Muscle layer of duodenum (tissue), 2 donors: ENCODE measurements around the gene AFAP1.
"Not testable (repeated sequence)": the region's sequence is repeated elsewhere in the genome, so short reads cannot be mapped to it uniquely, and the experiment has no call there.

Source experiments
- H3K27ac ChIP-seq: one replicate; pipeline ENCODE4 v1.7.0; 2013; ENCODE audit warnings: mild to moderate bottlenecking, low read length
- H3K27me3 ChIP-seq: one replicate; pipeline ENCODE4 v1.7.0; 2013; ENCODE audit warnings: low read depth, mild to moderate bottlenecking, control low read depth, low read length
- H3K36me3 ChIP-seq, 2 donors: one replicate each; pipeline ENCODE4 v1.7.0; 2013; ENCODE audit warnings: low read length in 2 of 2, control low read depth in 1 of 2, mild to moderate bottlenecking in 1 of 2; ENCODE audit not compliant: insufficient read depth in 2 of 2, control insufficient read depth in 1 of 2
- H3K4me1 ChIP-seq, 2 donors: one replicate each; pipeline ENCODE4 v1.7.0; 2013; ENCODE audit warnings: low read length in 2 of 2, mild to moderate bottlenecking in 2 of 2, control low read depth in 1 of 2, moderate library complexity in 1 of 2; ENCODE audit not compliant: insufficient read depth in 2 of 2, control insufficient read depth in 1 of 2
- H3K4me3 ChIP-seq, 2 donors: one replicate each; pipeline ENCODE4 v1.7.0; 2013; ENCODE audit warnings: low read length in 2 of 2, low read depth in 1 of 2, mild to moderate bottlenecking in 1 of 2
- H3K9me3 ChIP-seq, 2 donors: one replicate each; pipeline ENCODE4 v1.7.0; 2013; ENCODE audit warnings: low read length in 2 of 2, control low read depth in 1 of 2, mild to moderate bottlenecking in 1 of 2; ENCODE audit not compliant: control insufficient read depth in 1 of 2
- donor health status: healthy.

AFAP1 gene

DNA sequence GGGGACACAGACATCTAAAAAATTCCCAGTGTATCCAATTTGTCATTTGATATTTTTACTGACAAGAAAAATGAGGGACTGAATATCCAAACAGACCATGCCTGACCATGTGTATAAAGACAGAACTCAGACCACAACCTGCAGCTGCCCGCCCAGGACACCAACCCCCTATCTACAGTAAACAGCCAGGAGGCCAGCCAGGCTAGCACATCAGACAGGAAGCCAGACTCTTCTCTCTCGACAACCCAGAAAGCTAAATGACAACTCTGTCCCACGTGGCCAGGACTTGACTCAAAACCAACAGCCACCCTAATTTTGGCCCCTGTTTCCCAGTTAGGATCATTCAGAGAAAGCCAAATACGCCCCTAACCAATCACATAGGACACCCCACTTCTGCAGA is 15.1 kb downstream of the AFAP1 start:
- no peaks in the 10 kb centered on the region for H3K9me3 ChIP-seq
- H3K36me3 ChIP-seq: no peaks in the 10 kb centered on the region
- no peaks in the 10 kb centered on the region for H3K27me3 ChIP-seq
- no peak overlapping the region for H3K4me3 ChIP-seq
- H3K4me1 ChIP-seq: peaks cover 0 to 11% of the 10 kb centered on the region in 2 donors
- no peak overlapping the region for H3K27ac ChIP-seq

- peaks cover 0 to 9% of the 10 kb centered on the region in 2 donors for H3K4me1 ChIP-seq
- H3K36me3 ChIP-seq: no peaks in the 10 kb centered on the region
- H3K9me3 ChIP-seq: no peaks in the 10 kb centered on the region
- H3K27ac ChIP-seq: peak overlapping the region; percentile 16
- H3K27me3 ChIP-seq: no peaks in the 10 kb centered on the region
- no peak overlapping the region for H3K4me3 ChIP-seq
These were observed 15.5 kb downstream of the AFAP1 start for GRCh38 chr4:7924163-7924562.

GRCh38 chr4:7922466-7922865 is 17.2 kb downstream of the AFAP1 start:
- Histone ChIP-seq H3K27ac (no peak overlapping the region), H3K36me3 (no peaks in the 10 kb centered on the region), H3K4me1 (peaks cover 0 to 11% of the 10 kb centered on the region in 2 donors), H3K27me3 (no peaks in the 10 kb centered on the region), H3K4me3 (no peak overlapping the region), H3K9me3 (no peaks in the 10 kb centered on the region)

DNA sequence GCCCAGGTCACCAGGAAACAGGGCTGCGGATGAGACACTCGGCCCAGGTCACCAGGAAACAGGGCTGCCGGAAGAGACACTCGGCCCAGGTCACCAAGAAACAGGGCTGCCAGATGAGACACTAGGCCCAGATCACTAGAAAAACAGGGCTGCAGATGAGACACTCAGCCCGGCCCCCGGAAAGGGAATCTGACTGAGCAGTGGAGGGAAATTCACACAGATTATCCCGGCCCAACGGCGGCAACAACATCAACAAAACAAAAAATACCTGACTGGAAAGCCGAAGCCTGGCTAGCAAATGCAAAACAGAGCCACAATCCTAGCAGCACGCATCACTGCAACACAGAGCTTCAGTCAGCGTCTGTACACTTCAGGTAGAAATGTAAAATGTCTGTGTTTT is 20.7 kb downstream of the AFAP1 start:
- peaks cover 0 to 25% of the 10 kb centered on the region in 2 donors for H3K4me1 ChIP-seq
- no peak overlapping the region for H3K4me3 ChIP-seq
- H3K36me3 ChIP-seq: no peaks in the 10 kb centered on the region
- H3K27ac ChIP-seq: peak overlapping the region; percentile 23
- no peaks in the 10 kb centered on the region for H3K9me3 ChIP-seq
- H3K27me3 ChIP-seq: no peaks in the 10 kb centered on the region

DNA sequence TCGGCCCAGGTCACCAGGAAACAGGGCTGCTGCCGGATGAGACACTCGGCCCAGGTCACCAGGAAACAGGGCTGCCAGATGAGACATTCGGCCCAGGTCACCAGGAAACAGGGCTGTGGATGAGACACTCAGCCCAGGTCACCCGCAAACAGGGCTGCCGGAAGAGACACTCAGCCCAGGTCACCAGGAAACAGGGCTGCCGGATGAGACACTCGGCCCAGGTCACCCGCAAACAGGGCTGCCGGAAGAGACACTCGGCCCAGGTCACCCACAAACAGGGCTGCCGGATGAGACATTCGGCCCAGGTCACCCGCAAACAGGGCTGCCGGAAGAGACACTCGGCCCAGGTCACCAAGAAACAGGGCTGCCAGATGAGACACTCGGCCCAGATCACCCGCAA is 21.5 kb downstream of the AFAP1 start:
- H3K4me1 ChIP-seq: peaks cover 0 to 25% of the 10 kb centered on the region in 2 donors
- H3K4me3 ChIP-seq, H3K27ac ChIP-seq, H3K9me3 ChIP-seq, H3K27me3 ChIP-seq, H3K36me3 ChIP-seq: not testable (repeated sequence)

DNA sequence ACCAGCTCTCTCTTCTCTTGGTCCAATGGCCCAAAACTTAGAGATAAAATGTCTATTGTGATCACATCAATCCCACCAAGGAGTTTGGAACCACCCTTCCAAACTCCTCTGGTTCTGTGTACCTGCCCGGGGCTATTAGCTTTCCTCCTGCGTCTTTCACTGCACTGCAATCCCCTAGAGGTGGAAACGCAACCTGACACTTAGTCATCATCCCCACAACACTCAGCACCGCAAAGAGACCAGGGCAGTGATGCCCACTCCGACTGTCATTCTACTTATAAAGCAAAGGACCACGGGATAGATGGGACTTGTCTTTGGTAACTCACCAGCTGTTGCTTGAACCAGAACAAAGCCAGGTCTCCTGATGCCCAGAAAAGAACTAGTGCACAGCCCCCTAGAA is 22.0 kb downstream of the AFAP1 start:
- Histone ChIP-seq H3K36me3 (no peaks in the 10 kb centered on the region), H3K27me3 (no peaks in the 10 kb centered on the region), H3K4me1 (peaks cover 0 to 29% of the 10 kb centered on the region in 2 donors), H3K9me3 (no peaks in the 10 kb centered on the region), H3K27ac (no peak overlapping the region), H3K4me3 (no peak overlapping the region)

DNA sequence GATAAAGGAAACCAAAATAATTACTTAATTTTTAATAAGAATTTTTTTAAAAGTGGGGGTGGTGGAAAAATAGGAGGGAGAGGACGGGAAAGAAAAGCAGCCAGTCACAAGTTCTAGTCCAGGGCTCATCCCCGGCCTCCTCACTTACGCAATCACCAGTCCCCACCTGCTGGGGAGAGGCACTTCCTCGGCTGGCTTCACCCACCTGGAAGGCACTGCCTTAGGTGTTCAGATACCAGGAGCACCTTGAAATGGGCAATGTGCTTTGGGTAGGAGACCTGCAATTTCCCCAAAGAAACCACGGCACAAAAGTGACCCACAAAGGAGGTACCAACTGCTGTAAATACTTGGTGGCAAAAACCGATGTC is 23.8 kb downstream of the AFAP1 start:
- Histone ChIP-seq H3K27ac (no peak overlapping the region), H3K9me3 (no peaks in the 10 kb centered on the region), H3K36me3 (no peaks in the 10 kb centered on the region), H3K27me3 (no peaks in the 10 kb centered on the region), H3K4me1 (peaks cover 9 to 40% of the 10 kb centered on the region in 2 donors), H3K4me3 (no peak overlapping the region)

GRCh38 chr4:7912826-7913225 is 26.8 kb downstream of the AFAP1 start:
- Histone ChIP-seq H3K4me1 (peaks cover 21 to 54% of the 10 kb centered on the region in 2 donors), H3K36me3 (no peaks in the 10 kb centered on the region), H3K27ac (no peak overlapping the region), H3K9me3 (no peaks in the 10 kb centered on the region), H3K4me3 (no peak overlapping the region), H3K27me3 (no peaks in the 10 kb centered on the region)

GRCh38 chr4:7910952-7911578 is 28.6 kb downstream of the AFAP1 start:
- H3K4me3 ChIP-seq: peak overlapping the region; percentile 12 to 36
- peaks cover 21 to 48% of the 10 kb centered on the region in 2 donors for H3K4me1 ChIP-seq
- H3K27ac ChIP-seq: peak overlapping the region; percentile 90
- no peaks in the 10 kb centered on the region for H3K27me3 ChIP-seq
- no peaks in the 10 kb centered on the region for H3K36me3 ChIP-seq
- no peaks in the 10 kb centered on the region for H3K9me3 ChIP-seq

DNA sequence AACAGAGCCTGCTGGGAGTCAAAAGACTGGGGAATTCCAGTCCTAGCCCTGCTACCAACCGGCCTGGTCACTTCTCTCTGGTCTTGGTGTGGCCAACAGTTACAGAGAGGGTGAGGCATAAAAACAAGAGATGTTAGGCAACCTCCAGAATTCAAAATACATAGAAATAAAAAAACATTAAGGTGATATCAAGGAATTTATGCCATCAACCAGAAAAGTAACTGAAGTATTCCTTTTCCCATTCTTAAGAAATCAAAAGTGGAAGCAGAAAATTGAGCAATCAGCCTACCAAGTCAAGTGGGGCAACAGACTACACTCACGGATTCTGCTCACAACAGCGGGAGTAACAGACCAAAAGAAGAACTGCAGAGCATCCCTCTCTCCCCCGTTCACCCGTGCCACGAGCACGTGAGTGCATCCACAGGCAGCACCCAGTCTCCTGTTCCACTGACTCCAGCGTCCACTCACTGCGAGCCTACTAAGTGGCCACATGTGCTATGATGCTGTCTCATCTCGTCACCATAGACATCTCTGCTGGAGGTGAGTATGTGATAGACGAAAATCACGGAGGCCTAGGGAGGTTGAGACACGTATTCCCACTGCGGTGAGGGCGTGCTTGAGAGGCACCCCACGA is 29.3 kb downstream of the AFAP1 start:
- no peaks in the 10 kb centered on the region for H3K27me3 ChIP-seq
- H3K27ac ChIP-seq: peak overlapping the region; percentile 90
- H3K36me3 ChIP-seq: no peaks in the 10 kb centered on the region
- H3K4me3 ChIP-seq: peak overlapping the region; percentile 12 to 36
- peaks cover 28 to 55% of the 10 kb centered on the region in 2 donors for H3K4me1 ChIP-seq
- H3K9me3 ChIP-seq: no peaks in the 10 kb centered on the region

GRCh38 chr4:7909463-7910262 is 30.0 kb downstream of the AFAP1 start:
- H3K9me3 ChIP-seq: no peaks in the 10 kb centered on the region
- H3K4me3 ChIP-seq: no peak overlapping the region
- peak overlapping the region; percentile 90 for H3K27ac ChIP-seq
- no peaks in the 10 kb centered on the region for H3K36me3 ChIP-seq
- H3K4me1 ChIP-seq: peaks cover 28 to 62% of the 10 kb centered on the region in 2 donors
- H3K27me3 ChIP-seq: no peaks in the 10 kb centered on the region
